Hematopoietic multipotent progenitor cell treated with erythropoietin and hydrocortisone succinate and interleukin-3 and kit ligand, for 4 days (in vitro differentiated cells): ENCODE data around the gene ADAM11.

ENCODE experiments used
- DNase-seq: peaks from one replicate; pipeline ENCODE4 v3.0.0-alpha.2; 2015

ADAM11 gene

DNA sequence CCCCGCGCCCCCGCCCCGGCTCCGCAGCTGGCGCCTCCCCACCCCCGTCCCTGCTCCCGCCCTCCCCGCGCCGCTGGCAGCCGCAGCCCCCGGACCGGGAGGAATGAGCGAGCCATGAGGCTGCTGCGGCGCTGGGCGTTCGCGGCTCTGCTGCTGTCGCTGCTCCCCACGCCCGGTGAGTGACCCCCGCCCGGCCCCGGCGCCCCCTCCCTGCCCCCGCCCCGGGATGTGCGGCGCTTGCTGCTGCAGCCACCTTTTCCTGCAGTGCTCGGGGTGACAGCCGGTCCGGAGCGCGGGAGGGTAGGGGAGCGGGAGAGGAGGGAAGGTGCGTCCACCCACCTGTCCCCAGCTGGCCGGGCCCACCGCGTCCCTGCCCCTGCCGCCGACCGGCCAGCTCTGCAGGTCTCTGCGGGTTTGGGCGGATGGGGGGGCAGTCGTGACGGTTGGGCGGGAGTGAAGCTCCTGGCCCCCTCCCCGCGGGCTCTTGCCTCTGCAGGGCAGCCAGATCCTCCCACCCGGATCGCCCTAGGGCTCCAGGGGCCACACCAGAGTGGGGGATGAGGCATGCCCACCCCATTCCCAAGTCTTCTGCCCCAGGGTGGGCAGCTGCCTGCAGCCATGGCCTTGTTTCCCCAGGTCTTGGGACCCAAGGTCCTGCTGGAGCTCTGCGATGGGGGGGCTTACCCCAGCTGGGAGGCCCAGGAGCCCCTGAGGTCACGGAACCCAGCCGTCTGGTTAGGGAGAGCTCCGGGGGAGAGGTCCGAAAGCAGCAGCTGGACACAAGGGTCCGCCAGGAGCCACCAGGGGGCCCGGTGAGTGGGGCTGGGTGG lies 513 bp downstream of the ADAM11 start:
- no peak for DNase-seq

DNA sequence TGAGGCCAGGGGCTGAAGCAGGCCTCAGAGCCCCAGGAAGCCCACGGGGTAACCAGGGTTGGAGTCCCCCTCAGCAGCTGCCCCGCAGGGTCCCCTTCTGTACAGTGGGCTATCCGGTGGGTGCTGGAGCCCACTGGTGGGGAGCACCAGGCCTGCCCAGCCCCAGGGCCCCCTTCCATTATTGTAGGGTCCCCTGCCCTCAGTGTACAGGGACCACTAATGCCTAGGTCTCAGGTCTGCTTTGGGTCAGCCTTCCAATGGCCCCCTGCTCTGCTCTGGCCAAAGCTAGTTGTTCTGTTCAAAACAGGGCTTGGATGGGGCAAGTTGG lies 1.1 kb downstream of the ADAM11 start:
- no peak for DNase-seq

DNA sequence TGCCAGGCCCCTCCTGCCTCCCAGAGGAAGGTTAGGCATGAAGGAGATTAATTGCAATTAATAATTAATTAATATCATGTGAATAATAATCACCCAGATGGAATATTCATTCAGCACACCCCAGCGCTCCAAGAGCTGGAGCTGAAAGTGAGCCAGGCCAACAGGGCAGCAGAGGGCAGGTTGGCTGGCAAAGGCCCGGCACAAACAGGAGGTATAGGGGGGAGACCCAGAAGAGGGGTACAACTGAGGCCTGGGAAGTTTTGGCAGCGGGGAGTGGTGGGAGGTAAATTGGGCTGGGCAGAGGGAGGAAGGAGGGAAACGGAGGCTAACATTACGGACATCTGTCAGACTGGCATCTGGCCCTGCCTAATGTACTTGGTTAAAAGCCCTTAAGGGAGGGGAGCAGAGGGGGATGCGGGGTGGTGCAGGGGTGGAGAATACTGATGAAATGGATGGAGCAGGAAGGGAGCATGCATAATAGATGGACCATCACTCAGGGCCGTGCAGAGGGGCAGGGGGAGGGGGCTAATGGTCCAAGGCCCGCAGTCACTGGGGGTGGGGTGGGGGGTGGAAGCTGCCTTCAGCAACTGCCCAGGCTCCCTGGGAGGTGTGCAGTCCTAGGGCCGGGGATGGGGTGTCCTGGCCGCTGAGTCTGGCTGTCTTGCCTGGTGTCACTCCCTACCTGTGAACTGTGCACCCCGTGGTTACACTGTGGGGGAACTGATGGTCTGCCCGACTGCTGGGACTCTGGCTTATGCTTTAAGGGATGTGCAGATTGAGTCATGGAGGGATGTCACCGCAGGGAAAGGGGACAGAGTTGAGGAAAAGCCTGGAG lies 1.9 kb downstream of the ADAM11 start:
- DNase-seq: no peak

DNA sequence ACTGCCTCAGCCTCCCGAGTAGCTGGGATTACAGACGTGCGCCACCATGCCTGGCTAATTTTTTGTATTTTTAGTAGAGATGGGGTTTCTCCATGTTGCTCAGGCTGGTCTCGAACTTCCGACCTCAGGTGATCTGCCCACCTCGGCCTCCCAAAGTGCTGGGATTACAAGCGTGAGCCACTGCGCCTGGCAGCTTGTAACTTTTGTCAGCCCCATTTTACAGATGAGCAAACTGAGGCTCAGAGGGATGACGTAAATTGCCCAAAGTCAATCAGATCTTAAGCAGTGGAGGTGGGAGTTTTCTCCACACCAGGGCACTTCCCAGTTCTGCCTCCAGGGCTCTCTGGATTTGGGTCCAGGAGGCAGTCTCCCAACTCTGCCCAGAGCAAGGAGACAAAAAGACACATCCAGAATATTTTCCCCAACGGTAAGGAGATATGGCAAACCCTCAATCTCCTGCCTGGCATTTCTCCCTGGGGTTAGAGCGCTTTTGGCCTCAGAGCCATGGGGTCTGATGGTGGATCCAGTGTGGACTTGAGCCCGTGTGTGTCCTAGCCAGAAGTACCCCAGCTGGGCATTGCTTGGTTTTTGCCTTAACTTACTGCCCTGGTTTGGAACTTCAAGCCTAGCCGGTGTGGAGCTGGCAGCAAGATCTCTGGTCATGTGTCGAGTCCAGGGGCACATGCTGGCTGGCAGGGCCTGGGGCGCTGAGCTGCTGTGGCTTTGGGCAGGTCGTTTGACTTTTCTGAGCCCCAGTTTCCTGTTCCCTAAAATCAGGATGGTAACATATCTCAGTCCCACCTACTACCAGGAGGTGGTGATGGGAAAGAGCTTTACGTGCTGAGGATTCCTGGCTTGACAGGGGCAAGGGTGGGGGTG lies 3.4 kb downstream of the ADAM11 start:
- DNase-seq: no peak

DNA sequence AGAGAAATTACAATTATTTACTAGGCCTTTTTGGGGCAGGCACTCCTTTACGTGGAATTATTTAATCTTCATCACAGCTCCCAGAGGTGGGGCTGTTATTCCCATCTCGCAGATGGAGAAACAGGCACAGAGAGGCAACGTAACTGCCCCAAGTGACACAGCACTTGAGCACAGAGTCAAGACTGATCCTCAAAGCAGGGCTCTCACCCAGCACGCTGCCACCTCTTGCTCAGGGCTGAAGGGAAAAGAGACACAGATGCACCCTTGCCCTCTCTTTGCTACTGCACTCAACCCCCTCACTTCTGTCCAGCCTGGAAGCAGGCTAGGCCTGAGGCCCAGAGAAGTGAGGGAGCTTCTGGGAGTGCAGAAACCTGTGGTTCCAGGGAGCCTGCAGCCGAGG lies 4.4 kb downstream of the ADAM11 start:
- DNase-seq: no peak

DNA sequence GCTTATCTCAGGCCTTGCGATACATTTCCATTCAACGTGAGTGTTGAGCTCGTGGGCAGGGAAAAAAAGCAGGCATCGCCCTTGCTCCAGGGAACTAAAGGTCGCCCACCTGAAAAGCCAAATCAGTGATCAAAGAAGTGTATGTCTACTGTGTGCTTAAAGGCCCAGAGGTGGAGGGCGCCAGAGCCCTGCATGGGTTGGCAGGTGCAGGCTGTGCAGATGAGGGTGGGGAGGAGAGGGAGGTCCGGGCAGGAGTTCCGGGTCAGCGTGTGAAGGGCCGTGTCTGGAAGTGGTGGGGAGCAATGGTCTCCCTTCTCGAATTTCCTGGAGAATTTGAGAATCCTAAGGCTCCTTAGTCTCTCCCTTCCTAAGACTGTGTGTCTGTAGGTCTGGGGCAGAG lies 7.2 kb downstream of the ADAM11 start:
- DNase-seq: no peak

DNA sequence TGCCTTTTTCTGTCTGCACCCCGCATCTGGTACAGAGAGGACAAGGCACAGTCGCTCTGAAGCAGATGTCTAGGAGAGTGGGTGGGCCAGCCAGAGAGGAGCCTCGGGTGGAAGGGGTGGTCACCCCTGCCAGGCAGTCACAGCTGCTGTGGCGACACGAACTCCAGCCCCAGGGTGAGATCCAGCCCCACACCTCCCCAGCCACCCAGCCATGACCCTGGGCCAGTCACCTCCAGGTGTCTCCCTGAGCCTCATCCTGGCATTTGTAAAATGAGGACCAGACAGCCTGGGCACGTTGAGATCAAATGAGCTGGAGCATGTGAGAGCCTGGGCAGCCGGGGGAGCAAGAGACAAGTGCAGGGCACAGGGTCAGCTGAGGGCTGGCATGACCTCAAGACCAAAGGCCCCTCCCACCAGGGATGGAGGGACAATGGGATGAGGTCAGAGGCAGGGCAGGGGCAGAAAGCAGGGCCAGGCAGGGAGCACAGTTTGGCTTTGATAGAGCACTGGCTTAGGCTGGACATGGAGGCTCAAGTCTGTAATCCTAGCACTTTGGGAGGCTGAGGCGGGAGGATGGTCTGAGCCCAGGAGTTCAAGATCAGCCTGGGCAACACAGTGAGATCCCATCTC lies 7.7 kb downstream of the ADAM11 start:
- DNase-seq: no peak

DNA sequence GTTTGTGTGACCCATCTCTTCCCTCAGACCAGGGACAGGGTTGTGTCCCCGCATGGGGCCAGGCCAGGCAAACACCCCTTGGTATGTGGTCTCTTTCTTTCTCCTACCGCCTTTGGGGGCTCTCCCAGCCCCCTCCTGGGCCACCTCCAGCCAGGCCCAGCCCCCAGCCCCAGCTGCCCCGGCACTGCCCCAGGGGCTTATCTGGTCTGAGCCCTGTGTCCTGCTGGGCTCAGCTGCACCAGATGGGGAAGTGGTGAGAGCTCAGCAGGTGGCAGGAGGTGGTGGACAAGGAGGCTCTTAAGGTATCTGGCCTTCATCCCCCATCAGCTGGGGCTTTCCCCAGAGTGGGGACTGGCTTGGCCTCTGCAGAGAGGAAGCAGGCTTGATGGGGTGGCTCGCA lies 8.7 kb downstream of the ADAM11 start:
- DNase-seq: peak; percentile 59

DNA sequence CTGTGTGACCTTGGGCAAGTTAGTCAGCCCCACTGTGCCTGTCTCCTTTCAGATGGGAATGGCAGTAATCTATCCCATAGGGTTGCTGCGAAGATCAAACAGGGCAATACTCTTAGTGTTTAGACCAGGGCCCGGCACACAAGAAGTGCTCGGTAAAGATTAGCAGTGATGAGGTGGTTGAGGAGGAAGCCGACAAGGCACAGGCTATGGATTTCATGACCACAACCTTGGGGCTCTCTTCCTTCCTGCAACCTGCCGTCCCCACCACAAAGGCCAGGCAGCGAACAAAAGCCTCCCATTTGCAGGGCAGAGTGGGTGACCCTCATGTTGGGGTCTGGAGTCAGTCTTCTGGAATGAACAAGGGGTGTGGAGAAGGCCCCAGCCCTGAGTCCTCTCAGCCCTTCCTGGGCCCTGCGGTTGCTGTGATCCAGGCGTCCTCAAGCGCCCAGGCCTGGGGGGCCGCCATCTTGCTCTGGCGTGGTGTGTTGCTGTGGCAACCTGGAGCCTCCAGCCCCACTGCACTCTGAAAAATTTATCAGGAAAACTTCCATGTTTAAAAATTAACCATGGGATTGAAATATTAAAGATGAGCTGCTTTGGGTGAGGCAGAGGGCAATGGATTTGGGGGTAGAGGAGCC lies 9.8 kb downstream of the ADAM11 start:
- peak; percentile 76 for DNase-seq

DNA sequence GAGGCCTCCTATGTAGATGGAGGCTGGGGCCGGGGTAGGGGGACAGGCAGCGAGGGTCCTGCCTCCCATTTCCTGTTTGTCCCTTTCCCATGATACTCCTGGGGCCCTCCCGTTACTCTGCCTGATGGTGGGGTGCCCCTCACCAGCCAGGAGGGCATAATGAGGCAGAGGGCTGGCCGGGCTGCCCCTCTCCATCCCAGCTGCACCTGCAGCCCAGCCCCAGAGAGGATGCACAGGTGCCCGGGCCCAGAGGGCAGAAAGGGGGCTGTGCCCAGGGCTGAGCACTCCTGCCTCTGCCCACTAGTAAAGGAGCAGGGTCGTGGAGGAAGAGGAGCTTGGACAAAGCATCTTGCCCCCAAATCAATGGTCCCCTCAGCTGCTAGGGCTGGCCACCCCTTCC lies 10.4 kb downstream of the ADAM11 start:
- DNase-seq: no peak

DNA sequence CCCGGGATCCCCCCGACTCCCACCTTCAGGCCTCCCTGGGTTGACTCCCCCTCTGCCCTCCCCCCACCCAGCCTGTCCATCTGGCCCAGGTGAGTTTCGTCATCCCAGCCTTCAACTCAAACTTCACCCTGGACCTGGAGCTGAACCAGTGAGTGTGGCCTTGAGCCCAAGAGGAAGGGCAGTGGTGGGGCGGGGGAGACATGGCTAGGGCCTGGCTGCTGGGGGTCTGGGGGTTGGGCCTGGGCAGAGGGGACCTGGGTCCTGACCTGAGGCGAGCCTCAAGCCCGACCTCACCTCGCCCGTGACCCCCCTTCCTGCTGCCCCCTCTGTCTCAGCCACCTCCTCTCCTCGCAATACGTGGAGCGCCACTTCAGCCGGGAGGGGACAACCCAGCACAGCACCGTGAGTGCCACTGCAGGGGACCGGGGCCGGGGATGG lies 10.9 kb downstream of the ADAM11 start:
- DNase-seq: no peak

DNA sequence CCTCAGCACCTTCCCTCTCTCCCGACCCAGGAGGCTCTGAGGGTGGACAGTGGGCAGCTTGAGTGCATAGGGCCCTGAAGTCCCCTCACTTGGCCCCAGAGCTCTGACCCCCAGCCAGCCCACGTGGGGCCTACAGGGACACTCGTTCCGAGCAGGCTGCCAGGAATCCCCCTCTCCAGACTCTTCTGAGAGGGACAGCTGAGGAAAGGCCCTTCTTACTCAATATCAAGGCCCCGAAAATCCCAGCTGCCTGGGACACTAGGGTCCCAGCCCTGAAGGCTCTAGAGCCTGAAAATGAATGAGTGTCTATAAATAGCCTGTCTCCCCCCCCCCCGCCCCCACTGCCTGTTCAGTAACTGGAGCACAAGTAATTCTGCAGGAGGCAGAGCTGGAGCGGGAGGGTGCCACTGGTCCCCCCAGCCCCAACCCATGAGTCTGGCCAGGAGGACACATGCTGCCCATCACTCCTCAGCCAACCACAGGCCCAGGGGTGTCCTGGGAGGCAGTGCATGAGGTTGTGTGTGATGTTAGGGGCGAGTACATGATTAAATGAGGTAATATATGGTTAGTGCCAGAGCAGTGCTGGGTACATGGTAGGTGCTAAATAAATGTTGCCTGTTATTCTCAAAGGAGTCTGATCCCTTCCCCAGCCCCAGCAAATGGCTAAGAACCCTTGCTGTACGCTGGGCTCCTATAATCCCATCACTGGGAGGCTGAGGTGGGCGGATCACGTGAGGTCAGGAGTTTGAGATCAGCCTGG lies 11.6 kb downstream of the ADAM11 start:
- DNase-seq: no peak

DNA sequence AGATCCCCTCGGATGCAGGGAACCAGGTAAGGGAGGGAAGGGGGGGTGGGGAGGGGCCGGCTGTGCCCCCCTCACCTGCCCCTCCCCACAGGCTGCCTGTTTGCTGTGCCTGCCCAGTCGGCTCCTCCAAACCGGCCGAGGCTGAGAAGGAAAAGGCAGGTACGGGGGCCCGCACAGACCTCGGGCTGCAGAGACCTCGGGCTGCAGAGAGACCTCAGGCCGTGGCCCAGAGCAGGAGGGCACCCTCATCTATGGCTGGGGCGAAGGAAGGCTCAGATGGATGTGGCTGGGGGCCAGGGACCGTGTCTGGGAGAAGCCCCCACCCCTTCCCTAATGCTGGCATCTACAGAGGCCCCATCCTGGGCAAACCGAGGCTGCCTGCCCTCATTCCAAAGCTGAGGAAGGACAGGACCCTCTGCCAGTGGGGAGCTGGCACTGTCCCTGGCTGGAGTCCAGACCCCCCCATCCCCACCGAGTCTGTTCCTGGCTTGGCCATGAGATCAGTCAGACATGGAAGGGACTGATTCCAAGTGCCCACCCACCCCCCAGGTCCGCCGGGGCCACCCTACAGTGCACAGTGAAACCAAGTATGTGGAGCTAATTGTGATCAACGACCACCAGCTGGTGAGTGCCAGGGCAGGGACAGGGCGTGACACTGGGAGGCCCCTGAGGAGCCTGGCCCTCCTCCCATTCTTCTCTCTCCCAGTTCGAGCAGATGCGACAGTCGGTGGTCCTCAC lies 13.7 kb downstream of the ADAM11 start:
- DNase-seq: no peak

DNA sequence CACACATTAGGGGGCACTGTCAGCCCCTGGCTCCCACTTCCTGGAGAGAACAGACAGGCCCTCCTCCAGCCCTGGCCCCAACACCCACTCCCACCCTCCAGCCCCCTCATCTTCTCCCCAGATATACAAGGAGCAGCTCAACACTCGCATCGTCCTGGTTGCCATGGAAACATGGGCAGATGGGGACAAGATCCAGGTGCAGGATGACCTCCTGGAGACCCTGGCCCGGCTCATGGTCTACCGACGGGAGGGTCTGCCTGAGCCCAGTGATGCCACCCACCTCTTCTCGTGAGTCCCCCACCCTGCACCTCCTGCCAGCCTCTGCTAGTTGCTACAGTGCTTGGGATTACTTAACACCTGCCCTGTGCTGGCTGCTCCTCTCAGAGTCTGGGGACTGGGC lies 14.4 kb downstream of the ADAM11 start:
- no peak for DNase-seq

DNA sequence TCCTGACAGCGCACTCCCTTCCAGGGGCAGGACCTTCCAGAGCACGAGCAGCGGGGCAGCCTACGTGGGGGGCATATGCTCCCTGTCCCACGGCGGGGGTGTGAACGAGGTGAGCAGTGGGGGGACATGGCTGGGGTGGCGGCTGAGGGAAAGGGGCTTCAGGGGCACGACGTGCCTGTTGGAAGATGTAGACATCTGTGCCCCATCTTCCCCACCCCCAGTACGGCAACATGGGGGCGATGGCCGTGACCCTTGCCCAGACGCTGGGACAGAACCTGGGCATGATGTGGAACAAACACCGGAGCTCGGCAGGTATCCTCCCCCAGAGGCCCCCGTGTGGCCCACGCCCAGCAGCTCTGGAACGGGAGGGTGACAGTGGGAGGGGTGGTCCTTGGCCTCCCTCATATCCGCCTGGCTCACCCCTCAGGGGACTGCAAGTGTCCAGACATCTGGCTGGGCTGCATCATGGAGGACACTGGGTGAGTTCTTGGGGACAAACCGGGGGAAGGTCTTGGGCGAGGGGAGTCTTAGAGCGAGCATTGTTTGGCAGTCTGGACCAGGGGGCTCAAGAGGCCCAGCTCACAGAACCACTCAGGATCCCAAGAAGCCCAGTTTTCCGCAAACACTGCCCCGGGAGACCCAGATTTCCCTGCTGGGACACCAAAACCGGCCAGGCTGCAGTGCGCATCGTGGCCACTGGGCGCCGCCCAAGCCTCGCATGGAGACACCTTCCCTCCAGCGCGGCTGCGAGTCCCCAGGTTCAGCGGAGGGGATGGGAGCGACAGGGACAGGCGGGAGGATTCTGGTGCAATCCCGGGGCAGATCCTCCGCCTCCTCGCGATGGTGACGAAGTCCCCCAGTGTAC lies 15.7 kb downstream of the ADAM11 start:
- DNase-seq: peak; percentile 92

DNA sequence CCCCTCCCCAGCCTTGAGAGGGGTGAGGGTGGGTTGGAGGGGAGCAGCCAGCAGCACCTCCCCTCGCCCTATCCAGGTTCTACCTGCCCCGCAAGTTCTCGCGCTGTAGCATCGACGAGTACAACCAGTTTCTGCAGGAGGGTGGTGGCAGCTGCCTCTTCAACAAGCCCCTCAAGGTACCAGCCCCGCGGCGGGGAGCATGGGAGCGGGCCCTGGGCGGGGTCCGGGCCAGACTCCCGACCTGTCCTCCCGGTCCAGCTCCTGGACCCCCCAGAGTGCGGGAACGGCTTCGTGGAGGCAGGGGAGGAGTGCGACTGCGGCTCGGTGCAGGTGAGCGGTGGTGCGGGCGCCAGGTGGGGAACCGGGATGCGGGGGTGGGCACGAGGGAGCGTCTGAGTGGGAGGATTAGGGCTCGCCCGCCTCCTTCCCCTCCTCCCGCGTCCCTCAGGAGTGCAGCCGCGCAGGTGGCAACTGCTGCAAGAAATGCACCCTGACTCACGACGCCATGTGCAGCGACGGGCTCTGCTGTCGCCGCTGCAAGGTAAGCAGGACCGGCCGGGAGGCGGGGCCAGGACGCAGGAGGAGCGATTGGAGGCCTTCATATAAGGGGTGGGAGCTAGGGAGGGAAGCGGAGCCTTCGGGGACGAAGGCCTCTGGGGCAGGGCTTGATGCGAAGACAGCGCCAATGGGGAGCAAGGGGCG lies 16.5 kb downstream of the ADAM11 start:
- peak; percentile 99 for DNase-seq

DNA sequence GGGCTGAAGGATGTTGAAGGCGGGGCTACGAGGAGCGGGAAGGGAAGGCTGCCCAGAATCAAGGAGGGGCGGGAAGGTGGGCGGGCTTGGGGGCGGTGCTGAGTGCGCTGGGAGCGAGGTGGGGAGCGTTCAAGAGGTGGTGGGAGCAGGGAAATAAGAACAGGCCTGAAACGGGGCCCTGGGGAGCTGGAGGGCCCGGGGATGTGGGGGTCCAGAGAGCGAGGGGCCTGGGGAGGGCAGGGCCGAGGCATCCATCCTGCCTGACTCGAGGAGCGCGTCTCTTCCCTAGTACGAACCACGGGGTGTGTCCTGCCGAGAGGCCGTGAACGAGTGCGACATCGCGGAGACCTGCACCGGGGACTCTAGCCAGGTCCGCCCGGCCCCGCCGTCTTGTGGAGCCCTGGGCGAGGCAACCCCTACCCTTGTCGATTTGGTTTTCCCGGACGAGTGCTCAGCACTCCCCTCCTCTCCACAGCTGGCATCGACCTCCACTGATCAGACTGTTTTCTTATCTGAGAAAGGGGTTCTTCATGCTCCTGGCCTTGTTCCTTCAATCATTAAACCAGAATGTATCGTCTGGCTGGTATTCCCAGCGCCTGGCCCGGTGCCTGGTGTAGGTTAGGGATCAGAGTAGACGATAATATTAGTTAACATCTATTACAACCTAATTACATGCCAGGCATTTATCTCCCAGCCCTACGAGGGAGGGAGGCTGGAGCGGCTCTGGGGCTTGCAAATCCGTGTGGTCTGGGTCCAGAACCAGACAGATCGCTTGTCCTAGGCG lies 17.2 kb downstream of the ADAM11 start:
- no peak for DNase-seq
